ENCODE measurements around the gene FES.

Gene FES

DNA sequence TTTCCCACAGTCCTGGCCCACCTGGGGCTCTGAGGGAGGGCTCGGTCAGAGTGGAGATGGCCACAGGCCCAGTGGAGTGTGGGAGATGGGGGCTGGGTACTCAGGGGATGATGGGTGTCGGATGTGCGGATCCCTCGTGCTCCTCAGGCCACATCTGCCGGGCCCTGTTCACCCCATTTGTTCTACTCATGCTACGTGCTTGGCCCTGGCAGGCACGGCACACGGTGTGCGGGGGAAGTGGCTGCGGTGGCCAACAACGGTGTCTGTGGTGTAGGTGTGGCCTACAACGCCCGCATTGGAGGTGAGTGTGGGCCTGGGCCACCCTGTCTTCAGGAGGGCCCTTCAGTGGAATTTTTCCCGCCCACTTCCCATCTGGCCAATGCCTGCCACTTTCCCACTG, 7.0 kb upstream of the FES start:
- H3K4me1 ChIP-seq (ENCODE audit: insufficient read depth, low read length): peaks cover 18% of the 10 kb centered on the region
- no peaks in the 10 kb centered on the region for H3K9me3 ChIP-seq (ENCODE audit: control insufficient read depth, insufficient read depth, low read length)
- H3K36me3 ChIP-seq (ENCODE audit: insufficient read depth, low read length): peaks cover 3% of the 10 kb centered on the region; the same call in 1 of the 2 replicates
- no peak overlapping the region for H3K9ac ChIP-seq (ENCODE audit: low read depth, low read length)

- Histone ChIP-seq H3K36me3 (ENCODE audit: insufficient read depth, low read length) (peaks cover 3% of the 10 kb centered on the region; the same call in 1 of the 2 replicates), H3K9me3 (ENCODE audit: control insufficient read depth, insufficient read depth, low read length) (no peaks in the 10 kb centered on the region), H3K4me1 (ENCODE audit: insufficient read depth, low read length) (peaks cover 13% of the 10 kb centered on the region), H3K9ac (ENCODE audit: low read depth, low read length) (no peak overlapping the region)
These were observed 6.3 kb upstream of the FES start for GRCh38 chr15:90877996-90878395.

GRCh38 chr15:90878660-90879059, 5.6 kb upstream of the FES start:
- Histone ChIP-seq H3K4me1 (ENCODE audit: insufficient read depth, low read length) (peaks cover 12% of the 10 kb centered on the region), H3K9ac (ENCODE audit: low read depth, low read length) (no peak overlapping the region), H3K36me3 (ENCODE audit: insufficient read depth, low read length) (peaks cover 3% of the 10 kb centered on the region; the same call in 1 of the 2 replicates), H3K9me3 (ENCODE audit: control insufficient read depth, insufficient read depth, low read length) (no peaks in the 10 kb centered on the region)

- Histone ChIP-seq H3K36me3 (ENCODE audit: insufficient read depth, low read length) (peaks cover 3% of the 10 kb centered on the region; the same call in 1 of the 2 replicates), H3K9me3 (ENCODE audit: control insufficient read depth, insufficient read depth, low read length) (no peaks in the 10 kb centered on the region), H3K9ac (ENCODE audit: low read depth, low read length) (no peak overlapping the region), H3K4me1 (ENCODE audit: insufficient read depth, low read length) (peaks cover 11% of the 10 kb centered on the region)
These were observed 4.5 kb upstream of the FES start for GRCh38 chr15:90879730-90880366.

GRCh38 chr15:90880381-90881145, 3.7 kb upstream of the FES start:
- no peak overlapping the region for H3K9ac ChIP-seq (ENCODE audit: low read depth, low read length)
- no peaks in the 10 kb centered on the region for H3K9me3 ChIP-seq (ENCODE audit: control insufficient read depth, insufficient read depth, low read length)
- peaks cover 3% of the 10 kb centered on the region; the same call in 1 of the 2 replicates for H3K36me3 ChIP-seq (ENCODE audit: insufficient read depth, low read length)
- H3K4me1 ChIP-seq (ENCODE audit: insufficient read depth, low read length): peaks cover 14% of the 10 kb centered on the region

- H3K9ac ChIP-seq (ENCODE audit: low read depth, low read length): no peak overlapping the region
- H3K36me3 ChIP-seq (ENCODE audit: insufficient read depth, low read length): peaks cover 3% of the 10 kb centered on the region; the same call in 1 of the 2 replicates
- H3K9me3 ChIP-seq (ENCODE audit: control insufficient read depth, insufficient read depth, low read length): no peaks in the 10 kb centered on the region
- H3K4me1 ChIP-seq (ENCODE audit: insufficient read depth, low read length): peaks cover 14% of the 10 kb centered on the region
These were observed 2.9 kb upstream of the FES start for GRCh38 chr15:90881181-90881977.

GRCh38 chr15:90881978-90882721, 2.2 kb upstream of the FES start:
- Histone ChIP-seq H3K9ac (ENCODE audit: low read depth, low read length) (no peak overlapping the region), H3K9me3 (ENCODE audit: control insufficient read depth, insufficient read depth, low read length) (no peaks in the 10 kb centered on the region), H3K36me3 (ENCODE audit: insufficient read depth, low read length) (peaks cover 3% of the 10 kb centered on the region; the same call in 1 of the 2 replicates), H3K4me1 (ENCODE audit: insufficient read depth, low read length) (peaks cover 14% of the 10 kb centered on the region)

DNA sequence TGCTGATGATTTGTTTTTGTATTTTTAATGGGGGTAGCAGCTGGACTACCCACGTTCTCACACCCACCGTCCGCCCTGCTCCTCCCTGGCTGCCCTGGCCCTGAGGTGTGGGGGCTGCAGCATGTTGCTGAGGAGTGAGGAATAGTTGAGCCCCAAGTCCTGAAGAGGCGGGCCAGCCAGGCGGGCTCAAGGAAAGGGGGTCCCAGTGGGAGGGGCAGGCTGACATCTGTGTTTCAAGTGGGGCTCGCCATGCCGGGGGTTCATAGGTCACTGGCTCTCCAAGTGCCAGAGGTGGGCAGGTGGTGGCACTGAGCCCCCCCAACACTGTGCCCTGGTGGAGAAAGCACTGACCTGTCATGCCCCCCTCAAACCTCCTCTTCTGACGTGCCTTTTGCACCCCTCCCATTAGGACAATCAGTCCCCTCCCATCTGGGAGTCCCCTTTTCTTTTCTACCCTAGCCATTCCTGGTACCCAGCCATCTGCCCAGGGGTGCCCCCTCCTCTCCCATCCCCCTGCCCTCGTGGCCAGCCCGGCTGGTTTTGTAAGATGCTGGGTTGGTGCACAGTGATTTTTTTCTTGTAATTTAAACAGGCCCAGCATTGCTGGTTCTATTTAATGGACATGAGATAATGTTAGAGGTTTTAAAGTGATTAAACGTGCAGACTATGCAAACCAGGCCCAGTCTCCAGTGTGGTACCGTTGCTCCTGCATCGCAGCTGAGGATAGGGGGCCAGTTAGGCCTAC, 1.4 kb upstream of the FES start:
- H3K9ac ChIP-seq (ENCODE audit: low read depth, low read length): no peak overlapping the region; the same call in 1 of the 2 replicates
- H3K9me3 ChIP-seq (ENCODE audit: control insufficient read depth, insufficient read depth, low read length): no peaks in the 10 kb centered on the region
- peaks cover 8% of the 10 kb centered on the region for H3K36me3 ChIP-seq (ENCODE audit: insufficient read depth, low read length)
- H3K4me1 ChIP-seq (ENCODE audit: insufficient read depth, low read length): peaks cover 14% of the 10 kb centered on the region

DNA sequence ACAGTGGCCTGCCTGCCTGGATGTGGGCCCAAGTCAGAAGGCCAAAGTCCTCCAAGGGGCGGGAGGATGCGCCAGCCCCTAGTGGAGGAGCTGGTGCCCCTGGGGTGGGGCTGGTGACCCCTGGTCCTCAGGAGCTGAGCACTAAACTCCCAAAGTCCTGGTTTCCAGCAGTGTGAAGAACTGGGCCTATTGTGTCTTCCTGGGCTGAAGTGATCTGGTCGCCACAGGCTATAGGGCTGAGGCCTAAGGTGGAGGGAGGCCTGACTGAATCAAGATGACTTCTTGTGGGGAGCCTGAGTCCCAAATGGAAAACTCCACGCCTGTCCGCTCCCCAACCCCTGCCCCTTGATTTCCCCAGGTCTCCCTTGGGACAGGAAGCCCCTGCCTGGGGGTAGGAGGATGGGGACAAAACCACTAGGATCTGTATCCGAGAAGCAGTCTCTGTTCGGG, 753 bp upstream of the FES start:
- peak overlapping the region; percentile 47 for H3K9ac ChIP-seq (ENCODE audit: low read depth, low read length)
- peaks cover 4% of the 10 kb centered on the region for H3K36me3 ChIP-seq (ENCODE audit: insufficient read depth, low read length)
- no peaks in the 10 kb centered on the region for H3K9me3 ChIP-seq (ENCODE audit: control insufficient read depth, insufficient read depth, low read length)
- H3K4me1 ChIP-seq (ENCODE audit: insufficient read depth, low read length): peaks cover 14% of the 10 kb centered on the region

DNA sequence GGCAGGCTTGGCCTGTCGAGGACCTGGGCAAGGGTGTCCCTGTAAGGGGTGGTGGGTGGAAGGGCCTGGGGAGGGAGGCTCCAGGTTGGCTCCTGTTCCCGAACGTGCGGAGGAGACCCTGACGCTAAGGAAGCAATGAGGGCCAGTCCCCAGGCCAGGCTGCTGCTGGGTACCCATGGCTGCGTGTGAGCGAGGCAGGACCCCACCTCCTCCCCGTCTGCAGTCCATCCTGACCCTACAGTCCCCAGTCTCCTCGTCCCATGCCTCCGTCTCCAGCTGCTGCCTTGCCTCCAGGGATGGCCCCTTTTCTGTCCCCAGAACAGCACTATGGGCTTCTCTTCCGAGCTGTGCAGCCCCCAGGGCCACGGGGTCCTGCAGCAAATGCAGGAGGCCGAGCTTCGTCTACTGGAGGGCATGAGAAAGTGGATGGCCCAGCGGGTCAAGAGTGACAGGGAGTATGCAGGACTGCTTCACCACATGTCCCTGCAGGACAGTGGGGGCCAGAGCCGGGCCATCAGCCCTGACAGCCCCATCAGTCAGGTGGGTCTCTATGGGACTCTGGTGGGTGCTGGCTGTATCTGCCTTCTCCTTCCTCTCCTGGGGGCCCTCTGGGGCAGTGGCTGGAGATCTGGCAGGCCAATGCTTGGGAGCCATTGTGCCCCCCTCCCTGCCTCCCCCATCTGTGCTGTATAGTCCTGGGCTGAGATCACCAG, 571 bp downstream of the FES start:
- peaks cover 4% of the 10 kb centered on the region for H3K36me3 ChIP-seq (ENCODE audit: insufficient read depth, low read length)
- peak overlapping the region; percentile 47; the same call in 1 of the 2 replicates for H3K9ac ChIP-seq (ENCODE audit: low read depth, low read length)
- peaks cover 14% of the 10 kb centered on the region for H3K4me1 ChIP-seq (ENCODE audit: insufficient read depth, low read length)
- H3K9me3 ChIP-seq (ENCODE audit: control insufficient read depth, insufficient read depth, low read length): no peaks in the 10 kb centered on the region

DNA sequence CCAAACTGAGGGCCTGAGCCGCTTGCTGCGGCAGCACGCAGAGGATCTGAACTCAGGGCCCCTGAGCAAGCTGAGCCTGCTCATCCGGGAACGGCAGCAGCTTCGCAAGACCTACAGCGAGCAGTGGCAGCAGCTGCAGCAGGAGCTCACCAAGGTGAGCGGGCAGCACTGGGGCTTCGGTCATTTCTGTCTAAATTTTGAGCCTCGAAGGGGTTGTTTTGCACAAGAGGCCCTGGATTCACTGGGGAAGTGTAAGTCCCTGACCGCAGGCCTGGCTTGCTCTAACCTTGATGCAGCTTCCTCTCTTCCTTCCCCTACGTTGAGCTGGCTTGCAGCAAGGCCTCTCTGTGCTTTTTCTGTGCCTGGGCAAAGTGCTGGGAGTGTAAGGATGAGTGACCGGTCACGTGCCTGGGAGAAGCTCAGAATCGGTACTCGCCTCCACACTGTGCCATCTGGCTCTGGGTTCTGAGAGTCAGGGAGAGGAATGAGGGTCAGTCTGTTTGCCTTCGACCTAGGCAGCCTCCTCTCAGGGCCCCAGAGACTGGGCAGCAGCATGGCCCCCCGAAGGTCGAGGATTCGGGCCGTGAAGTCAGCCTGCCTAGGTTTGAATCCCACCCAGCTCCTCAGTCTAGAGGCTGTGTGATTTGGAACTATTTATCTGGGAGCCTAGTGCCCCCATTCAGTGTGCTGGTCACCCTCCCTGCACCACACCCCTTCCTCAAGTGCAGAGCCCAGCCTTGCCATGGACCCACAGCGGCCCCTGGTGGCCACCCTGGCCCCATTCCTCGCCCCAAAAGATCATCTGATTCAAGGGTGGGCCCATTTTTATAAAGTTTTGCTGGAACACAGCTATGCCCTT, 1.4 kb downstream of the FES start:
- Histone ChIP-seq H3K4me1 (ENCODE audit: insufficient read depth, low read length) (peaks cover 14% of the 10 kb centered on the region), H3K9ac (ENCODE audit: low read depth, low read length) (no peak overlapping the region), H3K9me3 (ENCODE audit: control insufficient read depth, insufficient read depth, low read length) (no peaks in the 10 kb centered on the region), H3K36me3 (ENCODE audit: insufficient read depth, low read length) (peaks cover 4% of the 10 kb centered on the region)

DNA sequence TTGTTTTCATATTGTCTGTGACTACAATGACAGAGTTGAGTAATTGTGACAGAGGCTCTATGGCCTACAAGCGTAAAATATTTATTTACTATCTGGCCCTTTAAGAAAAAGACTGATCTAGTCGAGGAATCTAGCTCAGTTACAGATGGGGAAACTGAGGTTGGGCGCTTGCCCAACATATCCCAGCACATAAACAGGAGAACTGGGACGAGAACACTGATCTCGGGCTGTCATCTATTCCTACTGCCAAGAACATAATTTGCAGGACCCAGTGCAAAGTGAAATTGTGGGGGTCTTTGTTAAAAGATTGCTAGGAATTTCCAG, 1.9 kb downstream of the FES start:
- Histone ChIP-seq H3K9me3 (ENCODE audit: control insufficient read depth, insufficient read depth, low read length) (no peaks in the 10 kb centered on the region), H3K4me1 (ENCODE audit: insufficient read depth, low read length) (peaks cover 14% of the 10 kb centered on the region), H3K36me3 (ENCODE audit: insufficient read depth, low read length) (peaks cover 4% of the 10 kb centered on the region), H3K9ac (ENCODE audit: low read depth, low read length) (no peak overlapping the region)

All from ES-I3 (cell line).